ENCODE results near the gene USP17L17. TPM values are rescaled to one million over a fixed set of nuclear protein-coding genes. Genes with fewer than 3 reads are reported as not detected.

The USP17L17 gene
- total RNA-seq, 1 donor from 2014 or later, result not detected

Other genes starting within 250 kb of the USP17L17 start
- not detected in 2 replicates for gene FAM90A26, start 73.5 kb upstream of the USP17L17 start, total RNA-seq (ENCODE audit: low replicate concordance)
- not detected in 2 replicates for gene USP17L10, start 33.2 kb upstream of the USP17L17 start, total RNA-seq (ENCODE audit: low replicate concordance)
- gene USP17L11, start 28.5 kb upstream of the USP17L17 start, total RNA-seq (ENCODE audit: low replicate concordance), result not detected in 2 replicates
- gene USP17L12, start 23.7 kb upstream of the USP17L17 start, total RNA-seq (ENCODE audit: low replicate concordance), result not detected in 2 replicates
- gene USP17L13, start 19.0 kb upstream of the USP17L17 start, total RNA-seq (ENCODE audit: low replicate concordance), result 0.09 TPM in 1 of 2 replicates, not detected in the other
- not detected in 2 replicates for gene USP17L15, start 9.5 kb upstream of the USP17L17 start, total RNA-seq (ENCODE audit: low replicate concordance)
- gene USP17L18, start 4.8 kb downstream of the USP17L17 start, total RNA-seq (ENCODE audit: low replicate concordance), result not detected in 2 replicates
- not detected in 2 replicates for gene USP17L19, start 9.5 kb downstream of the USP17L17 start, total RNA-seq (ENCODE audit: low replicate concordance)
- not detected in 2 replicates for gene USP17L20, start 14.2 kb downstream of the USP17L17 start, total RNA-seq (ENCODE audit: low replicate concordance)
- not detected in 2 replicates for gene USP17L21, start 19.0 kb downstream of the USP17L17 start, total RNA-seq (ENCODE audit: low replicate concordance)
- gene USP17L22, start 23.7 kb downstream of the USP17L17 start, total RNA-seq (ENCODE audit: low replicate concordance), result not detected in 2 replicates
- not detected in 2 replicates for gene USP17L24, start 81.3 kb downstream of the USP17L17 start, total RNA-seq (ENCODE audit: low replicate concordance)
- gene USP17L25, start 86.0 kb downstream of the USP17L17 start, total RNA-seq (ENCODE audit: low replicate concordance), result not detected in 2 replicates
- not detected in 2 replicates for gene USP17L26, start 90.8 kb downstream of the USP17L17 start, total RNA-seq (ENCODE audit: low replicate concordance)
- gene USP17L5, start 95.5 kb downstream of the USP17L17 start, total RNA-seq (ENCODE audit: low replicate concordance), result not detected in 2 replicates
- gene USP17L27, start 100.3 kb downstream of the USP17L17 start, total RNA-seq (ENCODE audit: low replicate concordance), result not detected in 2 replicates
- not detected in 2 replicates for gene USP17L28, start 105.0 kb downstream of the USP17L17 start, total RNA-seq (ENCODE audit: low replicate concordance)
- not detected in 2 replicates for gene USP17L29, start 109.8 kb downstream of the USP17L17 start, total RNA-seq (ENCODE audit: low replicate concordance)
- not detected in 2 replicates for gene USP17L30, start 119.2 kb downstream of the USP17L17 start, total RNA-seq (ENCODE audit: low replicate concordance)
- not detected in 2 replicates for gene DEFB131A, start 200.5 kb downstream of the USP17L17 start, total RNA-seq (ENCODE audit: low replicate concordance)

Measured in neural progenitor cell (in vitro differentiated cells).